Fibroblast of skin of right biceps (primary cell): Measurements from ENCODE around the gene GGT6.

ENCODE experiments used
- DNase-seq: peaks from one replicate; pipeline ENCODE4 v3.0.0-alpha.2; 2013

The GGT6 gene

GRCh38 chr17:4549781-4550533, 10.4 kb downstream of the GGT6 start:
- DNase-seq, result no peak

- DNase-seq, result peak; percentile 52
These were observed 11.5 kb downstream of the GGT6 start for GRCh38 chr17:4548721-4549531.

DNA sequence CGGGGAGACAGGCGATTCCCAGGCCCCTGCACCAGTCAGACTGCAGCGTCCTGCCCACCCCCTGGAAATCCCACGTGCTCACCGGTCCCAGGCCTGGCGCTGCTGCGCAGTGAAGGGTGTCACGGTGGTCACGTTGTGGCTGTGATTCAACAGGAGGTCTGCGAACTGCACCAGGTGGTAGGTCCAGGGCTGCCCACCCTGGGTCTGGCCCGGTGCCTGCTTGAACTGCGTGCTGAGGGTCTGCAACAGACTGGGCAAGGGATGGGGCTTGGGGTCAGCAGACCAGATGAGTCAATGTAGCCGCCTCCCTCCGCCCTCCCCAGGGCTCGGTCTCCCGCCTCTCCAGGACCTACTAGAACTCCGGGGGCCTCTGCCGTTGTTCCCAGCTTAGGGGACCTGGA, 12.3 kb downstream of the GGT6 start:
- no peak for DNase-seq

- no peak for DNase-seq
These were observed 13.1 kb downstream of the GGT6 start for GRCh38 chr17:4547118-4547906.

DNA sequence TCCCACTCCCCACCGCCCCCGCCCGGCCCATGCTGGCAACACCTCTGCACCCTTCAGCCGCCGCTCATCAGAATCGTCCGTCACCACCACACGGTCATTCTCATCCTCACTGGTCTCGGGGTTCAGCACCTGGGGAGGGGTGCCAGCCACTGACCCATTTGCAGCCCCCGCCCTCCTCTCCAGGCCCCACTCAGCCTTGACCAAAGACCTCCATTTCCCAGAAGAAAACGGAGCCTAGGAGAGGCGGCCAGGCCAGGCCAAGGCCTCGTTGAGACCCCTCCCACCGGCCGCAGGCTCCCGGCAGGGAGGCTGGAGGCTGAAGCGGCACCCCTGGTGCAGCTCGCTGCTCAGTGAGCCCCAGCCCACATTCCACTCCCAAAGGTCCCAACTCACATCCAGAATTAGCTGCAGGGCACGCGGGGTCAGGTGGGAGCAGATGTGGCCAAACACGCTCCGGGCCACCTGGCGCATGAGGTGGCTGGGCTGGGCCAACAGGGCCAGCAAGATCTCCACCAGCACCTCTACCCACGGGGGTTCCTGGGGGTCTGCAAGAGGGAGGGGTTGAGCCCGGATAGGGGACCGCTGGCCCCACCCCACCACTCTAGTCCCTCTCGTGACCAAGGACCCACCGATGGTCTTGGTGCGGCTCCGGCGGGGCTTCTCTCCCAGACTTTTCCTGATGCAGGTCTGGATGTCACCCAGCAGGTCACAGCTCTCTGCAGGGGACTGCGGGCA, 15.0 kb downstream of the GGT6 start:
- DNase-seq, result no peak

DNA sequence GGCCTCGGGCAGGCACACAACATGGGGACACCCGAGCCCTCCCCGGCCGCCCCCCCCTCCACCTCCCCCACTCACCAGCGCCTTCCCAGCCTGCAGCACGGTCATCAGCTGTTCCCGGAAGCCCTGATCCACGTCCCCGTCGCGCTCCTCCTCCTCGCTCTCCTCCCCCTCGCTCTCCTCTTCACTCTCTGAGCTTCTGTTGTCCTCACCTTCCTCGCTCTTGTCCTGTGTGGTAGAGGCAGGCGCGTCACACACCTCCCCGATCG, 15.5 kb downstream of the GGT6 start:
- DNase-seq, result no peak

DNA sequence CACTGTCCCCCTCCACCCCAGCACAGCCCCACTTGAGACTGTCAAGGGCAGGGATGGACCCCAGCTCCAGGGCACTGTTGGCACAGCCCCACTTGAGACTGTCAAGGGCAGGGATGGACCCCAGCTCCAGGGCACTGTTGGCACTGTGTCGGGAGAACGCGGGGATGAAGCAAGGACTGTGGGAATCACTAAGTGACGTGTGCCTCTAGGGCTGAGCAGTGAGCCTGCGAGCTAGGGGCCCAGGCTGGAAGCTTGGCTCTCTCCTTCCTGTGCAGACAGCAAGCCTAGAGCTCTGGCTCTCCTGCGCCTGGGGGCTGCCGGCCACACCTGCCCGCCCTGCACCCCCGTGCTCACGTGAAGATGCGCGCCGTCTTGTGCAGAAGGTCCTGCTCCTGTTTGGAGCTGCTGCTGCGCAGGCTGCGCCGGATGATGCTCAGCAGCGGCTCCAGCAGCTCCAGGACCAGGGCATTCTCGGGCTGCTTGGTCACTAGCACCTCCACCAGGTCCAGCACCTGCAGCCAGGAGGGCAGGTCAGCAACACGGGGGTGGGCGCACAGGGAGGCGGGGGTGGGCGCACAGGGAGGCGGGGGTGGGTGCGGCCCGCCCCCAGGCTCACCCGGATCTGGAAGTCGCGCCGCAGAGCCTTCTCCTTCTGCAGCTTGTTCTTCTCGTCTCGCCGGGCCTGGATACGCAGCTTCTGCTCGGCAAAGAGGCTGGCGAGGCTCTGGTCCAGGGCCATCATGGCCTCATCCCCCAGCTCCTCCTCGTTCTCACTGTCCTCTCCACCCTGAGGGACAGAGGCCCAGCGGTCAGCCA, 16.0 kb downstream of the GGT6 start:
- DNase-seq, result no peak

DNA sequence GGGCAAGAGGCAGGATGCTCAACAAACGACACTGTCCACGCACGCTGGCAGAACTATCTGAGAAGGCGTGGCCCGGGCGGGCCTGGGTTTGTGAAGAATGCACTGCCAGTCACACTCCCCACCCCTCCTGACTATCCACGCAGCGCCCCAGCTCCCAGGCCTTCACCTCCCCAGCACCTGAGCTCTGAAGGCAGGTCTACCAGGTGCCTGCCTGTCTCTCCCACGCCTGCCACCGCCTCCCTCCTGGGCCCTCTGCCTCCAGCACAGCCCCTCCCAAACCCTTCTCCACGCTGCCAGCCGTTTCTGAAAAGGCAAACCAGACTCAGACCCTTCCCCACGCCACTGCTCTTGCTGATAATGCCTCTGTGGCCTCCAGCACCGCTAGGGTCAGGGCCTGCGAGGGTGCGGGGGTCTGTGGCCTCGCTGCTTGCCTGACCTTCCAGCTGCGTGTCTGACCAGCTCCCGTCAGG, 16.8 kb downstream of the GGT6 start:
- no peak for DNase-seq

DNA sequence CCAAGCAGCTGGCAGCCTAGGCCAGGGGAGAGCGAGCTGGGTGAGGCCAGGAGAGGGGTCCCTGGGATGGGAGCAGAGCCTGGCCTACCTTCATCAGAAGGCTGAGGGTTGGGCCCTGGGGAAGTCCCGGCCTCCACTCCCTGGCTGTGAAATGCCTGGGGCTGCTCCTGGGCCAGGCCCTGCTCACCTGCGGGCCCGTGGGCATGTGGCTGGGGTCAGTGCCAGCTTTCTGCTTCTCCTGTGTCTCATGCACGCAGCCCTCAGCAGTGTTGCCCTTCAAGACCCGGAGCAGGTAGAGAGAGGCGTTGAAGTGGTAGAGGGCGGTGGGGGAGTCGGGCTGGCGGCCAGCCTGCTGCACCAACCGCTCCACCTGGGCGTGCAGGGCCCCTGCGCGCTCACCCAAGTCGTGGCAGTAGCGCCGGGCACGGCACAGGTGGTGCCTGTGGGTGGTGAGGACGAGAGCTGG, 17.6 kb downstream of the GGT6 start:
- DNase-seq, result no peak

- DNase-seq, result no peak
These were observed 18.2 kb downstream of the GGT6 start for GRCh38 chr17:4542003-4542725.

DNA sequence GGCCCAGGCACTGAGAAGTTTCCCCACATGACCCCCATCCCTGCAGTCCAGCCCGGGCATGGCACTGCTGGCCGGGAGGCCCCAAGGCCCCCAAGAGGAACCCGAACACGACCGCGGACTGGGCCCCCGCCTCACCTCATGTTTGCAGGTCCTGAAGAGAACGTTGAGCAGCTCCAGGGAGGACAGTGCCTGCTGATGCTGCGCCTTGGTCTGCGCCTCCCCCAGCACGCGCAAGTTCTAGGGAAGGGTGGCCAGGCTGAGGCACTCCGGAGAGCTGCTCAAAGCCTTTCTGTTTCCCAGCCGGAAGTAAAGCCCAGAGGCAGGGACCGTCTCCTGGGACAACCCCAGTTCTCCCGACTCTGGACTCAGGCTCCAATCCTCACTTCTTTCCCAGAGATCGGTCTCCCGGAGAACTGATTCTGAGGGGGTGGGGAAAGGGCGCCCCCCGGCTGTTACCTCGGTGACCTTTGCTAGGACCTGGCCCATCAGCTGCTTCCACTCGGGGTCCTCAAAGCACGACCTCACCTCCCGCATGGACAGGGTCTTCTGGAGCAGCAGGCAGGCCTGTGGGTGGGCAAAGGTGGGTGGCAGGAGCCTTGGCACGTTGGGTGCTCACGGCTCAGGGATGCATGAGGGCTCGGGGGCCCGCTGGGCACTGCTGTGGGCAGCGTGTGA, 18.9 kb downstream of the GGT6 start:
- DNase-seq, result no peak

GRCh38 chr17:4540687-4541327, 19.6 kb downstream of the GGT6 start:
- no peak for DNase-seq

DNA sequence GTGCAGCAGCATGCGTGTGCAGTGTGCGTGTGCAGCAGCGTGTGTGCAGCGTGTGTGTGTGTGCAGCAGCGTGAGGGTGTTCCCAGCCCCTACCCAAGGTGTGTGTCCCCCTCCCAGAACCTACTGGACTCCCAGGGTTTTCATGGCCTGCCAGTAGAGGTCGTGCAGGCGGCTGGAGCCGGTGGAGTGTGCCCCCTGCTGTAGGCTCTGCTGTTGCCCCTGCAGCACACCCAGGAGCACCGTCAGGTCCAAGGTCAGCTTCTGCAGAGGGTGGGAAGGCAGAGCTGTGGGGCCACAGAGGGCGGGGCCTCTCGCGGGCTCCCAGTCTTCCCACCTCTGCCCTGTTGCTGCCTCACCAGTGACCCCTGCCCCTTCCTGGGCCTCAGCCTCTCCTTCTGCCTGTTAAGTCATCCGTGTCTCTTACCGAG, 20.1 kb downstream of the GGT6 start:
- DNase-seq, result no peak

GRCh38 chr17:4539576-4540223, 20.7 kb downstream of the GGT6 start:
- no peak for DNase-seq

GRCh38 chr17:4539025-4539424, 21.4 kb downstream of the GGT6 start:
- DNase-seq, result no peak

DNA sequence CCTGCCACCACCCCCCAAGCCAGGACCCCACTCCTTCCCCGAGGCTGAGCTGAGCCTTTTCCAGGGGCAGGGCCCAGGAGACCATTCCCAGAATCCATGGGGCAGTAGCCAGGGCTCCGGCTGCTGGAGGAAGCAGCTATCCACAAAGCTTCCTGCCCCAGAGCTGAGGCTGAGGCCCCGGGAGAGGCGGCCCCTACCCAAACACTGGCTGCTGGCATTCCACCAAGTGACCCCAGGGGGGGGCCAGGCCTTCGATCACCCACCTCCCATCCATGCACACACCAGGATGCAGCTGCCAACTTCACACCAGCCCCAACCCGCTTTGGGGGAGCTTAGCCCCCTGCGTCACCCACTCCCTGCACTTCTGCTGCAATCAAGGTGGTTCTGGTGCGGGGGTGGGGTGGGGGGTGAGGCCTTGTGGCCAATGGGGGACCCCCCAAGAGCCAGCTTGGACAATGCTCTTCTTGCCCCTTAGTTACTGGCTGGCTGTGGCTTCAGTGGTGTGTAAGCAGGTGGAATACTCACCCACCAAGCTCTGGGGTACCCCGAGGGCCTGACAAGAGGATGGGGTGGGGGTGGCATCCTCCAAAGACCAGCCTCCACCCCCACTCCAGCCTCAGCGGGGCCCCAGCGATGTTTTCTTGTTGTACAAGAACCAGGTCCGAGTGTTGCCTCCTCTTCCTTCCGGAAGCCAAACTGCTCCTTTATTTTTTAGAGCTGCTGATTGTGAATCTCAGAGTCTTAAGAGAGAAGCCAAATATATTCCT, 22.0 kb downstream of the GGT6 start:
- DNase-seq, result no peak

GRCh38 chr17:4537451-4538235, 22.7 kb downstream of the GGT6 start:
- DNase-seq, result no peak
